D721Med (cell line): ENCODE results near the gene GLIS1.
A peak's percentile ranks its signal among the peaks of the same experiment; 100 is the strongest.

Source experiments
- DNase-seq: peaks from one replicate; pipeline ENCODE4 v3.0.0; 2011; ENCODE audit warnings: low spot score; ENCODE audit not compliant: insufficient read length
- FAIRE-seq: peaks from 2 replicates; lab custom pipeline; 2011; peaks lifted over from hg19 to GRCh38; lab: Jason Lieb, UNC
- TF ChIP-seq, protein P1 (sequence below): IDR thresholded peaks from 2 replicates; pipeline ENCODE4 v1.5.1; 2012; ENCODE audit warnings: mild to moderate bottlenecking, control low read depth; ENCODE audit not compliant: insufficient read depth; ENCODE audit errors: missing control alignments

GLIS1 gene

DNA sequence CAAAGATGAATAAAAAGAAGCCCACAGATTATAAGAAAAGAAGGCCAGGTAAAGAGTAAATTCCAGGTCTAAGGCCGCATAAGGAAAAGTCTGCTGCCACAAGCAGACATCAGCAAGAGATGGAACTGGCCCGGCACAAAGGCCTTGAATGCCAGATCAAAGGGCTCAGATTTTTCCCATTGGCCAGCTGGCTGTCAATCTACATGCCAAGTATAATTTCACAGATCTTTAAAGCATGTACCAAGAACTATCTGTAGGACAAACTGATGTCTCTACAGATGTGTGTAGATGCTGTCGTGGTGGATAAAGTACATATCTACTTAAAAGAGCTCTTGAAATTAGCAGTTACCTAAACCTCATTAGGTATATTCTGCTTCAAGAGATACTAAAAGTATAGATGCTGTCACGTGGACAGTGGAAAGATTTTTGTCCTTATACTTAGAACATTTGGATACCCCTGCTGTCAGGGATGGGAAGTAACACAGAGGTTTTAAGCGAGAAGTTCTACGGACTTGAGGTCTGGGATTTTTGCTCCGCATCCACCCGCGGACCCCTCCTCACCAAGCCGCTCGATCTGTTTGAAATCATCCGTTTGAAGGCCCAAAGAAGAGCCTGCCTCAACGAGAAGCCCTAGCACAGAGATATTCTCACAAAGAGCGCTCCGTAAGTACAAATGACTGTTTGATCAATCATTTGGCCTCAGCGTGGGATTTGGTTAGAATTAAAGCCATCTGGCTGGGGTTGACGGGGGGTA lies 10.1 kb downstream of the GLIS1 start:
- TF ChIP-seq, protein P1, sequence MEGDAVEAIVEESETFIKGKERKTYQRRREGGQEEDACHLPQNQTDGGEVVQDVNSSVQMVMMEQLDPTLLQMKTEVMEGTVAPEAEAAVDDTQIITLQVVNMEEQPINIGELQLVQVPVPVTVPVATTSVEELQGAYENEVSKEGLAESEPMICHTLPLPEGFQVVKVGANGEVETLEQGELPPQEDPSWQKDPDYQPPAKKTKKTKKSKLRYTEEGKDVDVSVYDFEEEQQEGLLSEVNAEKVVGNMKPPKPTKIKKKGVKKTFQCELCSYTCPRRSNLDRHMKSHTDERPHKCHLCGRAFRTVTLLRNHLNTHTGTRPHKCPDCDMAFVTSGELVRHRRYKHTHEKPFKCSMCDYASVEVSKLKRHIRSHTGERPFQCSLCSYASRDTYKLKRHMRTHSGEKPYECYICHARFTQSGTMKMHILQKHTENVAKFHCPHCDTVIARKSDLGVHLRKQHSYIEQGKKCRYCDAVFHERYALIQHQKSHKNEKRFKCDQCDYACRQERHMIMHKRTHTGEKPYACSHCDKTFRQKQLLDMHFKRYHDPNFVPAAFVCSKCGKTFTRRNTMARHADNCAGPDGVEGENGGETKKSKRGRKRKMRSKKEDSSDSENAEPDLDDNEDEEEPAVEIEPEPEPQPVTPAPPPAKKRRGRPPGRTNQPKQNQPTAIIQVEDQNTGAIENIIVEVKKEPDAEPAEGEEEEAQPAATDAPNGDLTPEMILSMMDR: no peak
- FAIRE-seq (no peak), DNase-seq (no peak)

DNA sequence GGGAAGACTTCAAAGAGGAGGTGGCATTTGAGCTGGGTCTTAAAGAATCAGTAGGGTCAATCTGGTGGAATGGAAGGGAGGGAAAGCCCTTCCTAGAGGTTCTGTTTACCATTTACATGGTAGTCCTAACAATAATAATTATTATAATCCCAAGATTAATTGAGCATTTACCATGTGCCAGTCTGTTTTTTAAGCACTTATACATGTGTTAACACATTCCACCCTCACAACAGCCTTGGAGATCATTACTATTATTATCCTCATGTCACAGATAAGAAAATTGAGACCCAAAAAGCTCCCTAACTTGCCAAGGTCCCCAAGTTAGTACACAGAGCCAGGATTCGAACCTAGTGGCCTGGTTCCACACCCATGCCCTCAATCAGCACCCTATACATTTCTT lies 10.8 kb downstream of the GLIS1 start:
- TF ChIP-seq, protein P1: no peak
- FAIRE-seq: no peak
- no peak for DNase-seq

DNA sequence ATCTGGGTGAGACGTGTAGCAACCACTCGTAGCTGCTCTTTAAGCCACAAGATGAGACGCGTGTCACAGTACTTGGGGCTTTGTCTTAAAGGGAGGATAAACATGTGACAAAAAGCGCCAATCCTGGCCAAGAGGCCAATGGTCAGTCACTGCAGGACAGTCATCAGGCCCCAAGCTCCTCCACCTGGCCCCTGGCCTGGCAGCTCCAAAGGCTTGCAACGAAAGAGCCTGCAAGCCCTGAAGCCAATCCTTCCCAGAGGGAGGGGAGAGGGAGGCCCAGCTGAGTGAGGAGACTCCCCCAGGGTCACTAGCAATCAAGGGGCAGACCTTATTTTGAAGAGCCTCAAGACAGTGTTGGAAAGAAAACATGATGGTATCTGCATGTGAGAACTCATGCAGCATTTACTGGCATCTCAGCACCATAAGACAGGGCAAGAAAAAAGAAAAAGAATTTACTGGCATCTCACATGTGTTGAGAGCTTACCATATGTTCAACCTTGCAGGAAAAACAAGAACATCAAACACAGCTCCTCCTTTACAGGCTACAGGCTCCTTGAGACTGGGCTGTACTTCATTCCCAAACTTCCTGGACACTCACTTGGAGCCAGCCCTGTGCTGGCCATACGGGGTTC lies 11.4 kb downstream of the GLIS1 start:
- TF ChIP-seq, protein P1: no peak
- FAIRE-seq: no peak

DNA sequence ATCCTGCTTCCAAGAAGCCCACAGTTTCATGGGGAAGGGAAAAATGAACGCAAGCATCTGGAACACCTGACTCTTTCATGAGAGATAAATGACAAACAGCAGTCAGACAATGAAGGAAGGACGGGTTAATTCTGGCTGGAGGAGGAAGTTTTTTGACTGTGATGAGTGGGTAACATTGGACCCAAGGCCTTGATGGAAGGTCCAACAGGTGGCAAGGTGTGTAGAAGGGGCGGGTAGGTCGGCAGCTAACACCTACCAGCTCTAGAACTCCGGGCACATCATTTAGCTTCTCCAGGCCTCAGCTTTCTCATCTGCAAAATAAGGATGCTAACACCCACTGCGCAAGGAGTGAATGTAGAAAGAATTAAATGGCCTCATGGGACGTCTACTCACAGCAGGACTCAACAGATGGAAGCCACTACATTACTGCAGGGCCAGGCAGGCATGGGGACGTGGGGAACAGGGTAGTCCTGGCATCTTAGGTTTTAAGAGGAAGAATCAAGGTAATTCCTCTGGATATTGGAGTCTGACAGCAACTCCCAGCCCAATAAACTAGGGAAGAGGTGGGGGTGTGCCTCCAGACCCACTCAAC lies 12.9 kb downstream of the GLIS1 start:
- no peak for DNase-seq
- TF ChIP-seq, protein P1: no peak
- FAIRE-seq: no peak

More for the DNA sequence above, 11.4 kb downstream of the GLIS1 start:
- DNase-seq: no peak

DNA sequence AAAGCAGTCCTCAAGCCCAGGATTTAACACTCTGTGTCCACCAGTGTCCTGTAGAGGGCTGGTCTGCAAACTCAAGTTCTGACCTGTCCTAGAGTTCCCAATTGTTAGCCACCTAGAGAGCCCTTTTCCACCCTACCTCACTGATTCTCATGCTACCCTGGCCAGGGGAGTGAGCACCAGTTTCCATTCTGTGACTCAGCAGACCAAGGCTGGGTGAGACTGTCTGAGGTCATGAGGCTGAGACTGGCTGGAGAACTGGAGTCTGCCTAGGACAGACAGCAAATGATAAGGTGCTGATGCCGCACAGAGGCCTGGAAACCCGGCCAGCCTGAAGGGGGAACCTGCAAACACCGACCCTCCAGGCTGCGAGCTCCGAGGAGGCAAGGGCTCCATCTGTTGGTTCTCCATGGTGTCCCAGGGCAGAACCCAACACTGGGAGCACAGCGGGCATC lies 13.7 kb downstream of the GLIS1 start:
- FAIRE-seq (no peak), DNase-seq (no peak)
- TF ChIP-seq, protein P1: peak; percentile 28

DNA sequence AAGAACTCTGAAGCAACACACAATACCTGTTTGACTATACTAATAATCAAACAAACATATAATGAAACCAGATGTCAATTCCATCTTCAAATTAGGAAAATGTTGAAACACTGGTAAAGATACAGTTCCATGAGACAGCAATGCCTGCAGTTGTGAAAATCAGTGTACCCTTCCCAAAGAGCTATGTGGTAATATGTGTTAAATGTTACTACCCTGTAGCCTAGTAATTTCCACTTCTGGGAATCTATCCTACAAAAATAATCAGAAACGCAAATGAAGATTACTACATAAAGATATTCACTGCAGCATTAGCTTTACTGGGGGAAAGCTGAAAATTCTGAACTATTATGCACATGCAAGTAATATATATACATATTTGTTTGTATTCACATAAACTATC lies 16.9 kb downstream of the GLIS1 start:
- TF ChIP-seq, protein P1: no peak
- no peak for DNase-seq
- no peak for FAIRE-seq
